ENCODE data around the gene TNFRSF1B.

Gene TNFRSF1B

DNA sequence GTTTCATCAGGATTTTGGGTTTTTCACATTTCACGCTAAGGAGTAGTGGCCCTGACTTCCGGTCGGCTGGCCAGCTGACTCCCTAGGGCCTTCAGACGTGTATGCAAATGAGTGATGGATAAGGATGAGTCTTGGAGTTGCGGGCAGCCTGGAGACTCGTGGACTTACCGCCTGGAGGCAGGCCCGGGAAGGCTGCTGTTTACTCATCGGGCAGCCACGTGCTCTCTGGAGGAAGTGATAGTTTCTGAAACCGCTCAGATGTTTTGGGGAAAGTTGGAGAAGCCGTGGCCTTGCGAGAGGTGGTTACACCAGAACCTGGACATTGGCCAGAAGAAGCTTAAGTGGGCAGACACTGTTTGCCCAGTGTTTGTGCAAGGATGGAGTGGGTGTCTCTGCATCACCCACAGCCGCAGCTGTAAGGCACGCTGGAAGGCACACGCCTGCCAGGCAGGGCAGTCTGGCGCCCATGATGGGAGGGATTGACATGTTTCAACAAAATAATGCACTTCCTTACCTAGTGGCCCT lies 23.1 kb upstream of the TNFRSF1B start:
- no peaks in the 10 kb centered on the region for H3K9me3 ChIP-seq (replicated peaks; ENCODE audit: low read length)
- H3K36me3 ChIP-seq (ENCODE audit: insufficient read depth, low read length) = no peaks in the 10 kb centered on the region
- H3K27me3 ChIP-seq (ENCODE audit: control insufficient read depth, insufficient read depth, low read length) = no peaks in the 10 kb centered on the region
- H3K4me1 ChIP-seq (ENCODE audit: control insufficient read depth, insufficient read depth, low read length) = peaks cover 33% of the 10 kb centered on the region
- no peak overlapping the region for H3K4me3 ChIP-seq (ENCODE audit: low read length)
- H3K4me2 ChIP-seq (ENCODE audit: low read length) = peak overlapping the region; percentile 15
- H3K9ac ChIP-seq (ENCODE audit: low read depth, low read length) = peak overlapping the region; percentile 62

DNA sequence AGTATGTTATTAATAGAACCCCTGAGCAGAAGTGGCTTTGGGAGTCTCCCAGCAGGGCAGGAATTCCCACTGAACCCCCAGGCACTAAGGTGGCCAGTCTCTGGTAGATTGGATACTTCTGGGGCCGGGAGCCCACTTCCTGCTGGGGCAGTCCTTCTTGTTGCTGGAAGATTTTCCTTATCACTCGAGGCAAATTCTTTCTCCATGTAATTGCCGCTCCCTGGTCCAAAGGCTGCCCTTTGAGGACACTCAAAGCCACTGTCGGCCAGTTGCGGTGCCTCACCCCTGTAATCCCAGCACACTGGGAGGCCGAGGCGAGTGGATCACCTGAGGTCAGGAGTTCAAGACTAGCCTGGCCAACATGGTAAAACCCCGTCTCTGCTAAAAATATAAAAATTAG lies 22.6 kb upstream of the TNFRSF1B start:
- Histone ChIP-seq H3K9me3 (replicated peaks; ENCODE audit: low read length) (no peaks in the 10 kb centered on the region), H3K27me3 (ENCODE audit: control insufficient read depth, insufficient read depth, low read length) (no peaks in the 10 kb centered on the region), H3K4me2 (ENCODE audit: low read length) (peak overlapping the region; percentile 15), H3K4me1 (ENCODE audit: control insufficient read depth, insufficient read depth, low read length) (peaks cover 33% of the 10 kb centered on the region), H3K4me3 (ENCODE audit: low read length) (no peak overlapping the region), H3K36me3 (ENCODE audit: insufficient read depth, low read length) (no peaks in the 10 kb centered on the region), H3K9ac (ENCODE audit: low read depth, low read length) (peak overlapping the region; percentile 62)

DNA sequence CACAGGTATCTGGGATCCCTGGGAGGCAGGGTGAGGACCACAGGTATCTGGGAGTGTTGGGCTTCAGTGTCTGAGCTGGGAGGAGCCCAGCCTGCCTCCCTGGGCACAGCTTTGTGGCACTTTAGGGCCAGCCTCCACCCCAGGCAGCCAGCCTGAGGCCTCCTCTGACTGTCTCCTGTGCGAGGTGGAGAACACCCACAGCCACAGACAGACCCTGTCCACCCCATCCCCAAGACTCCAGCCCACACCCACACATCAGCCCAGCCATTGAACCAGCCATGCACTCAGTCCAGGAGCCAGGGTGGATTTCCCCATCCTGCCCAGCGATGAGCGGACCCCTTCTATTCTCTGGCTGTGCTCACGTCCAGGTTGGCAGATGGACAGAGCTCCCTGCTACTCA lies 21.8 kb upstream of the TNFRSF1B start:
- H3K9ac ChIP-seq (ENCODE audit: low read depth, low read length) = no peak overlapping the region
- H3K27me3 ChIP-seq (ENCODE audit: control insufficient read depth, insufficient read depth, low read length) = no peaks in the 10 kb centered on the region
- peaks cover 33% of the 10 kb centered on the region for H3K4me1 ChIP-seq (ENCODE audit: control insufficient read depth, insufficient read depth, low read length)
- no peak overlapping the region for H3K4me2 ChIP-seq (ENCODE audit: low read length)
- H3K4me3 ChIP-seq (ENCODE audit: low read length) = no peak overlapping the region
- no peaks in the 10 kb centered on the region for H3K36me3 ChIP-seq (ENCODE audit: insufficient read depth, low read length)
- H3K9me3 ChIP-seq (replicated peaks; ENCODE audit: low read length) = no peaks in the 10 kb centered on the region

DNA sequence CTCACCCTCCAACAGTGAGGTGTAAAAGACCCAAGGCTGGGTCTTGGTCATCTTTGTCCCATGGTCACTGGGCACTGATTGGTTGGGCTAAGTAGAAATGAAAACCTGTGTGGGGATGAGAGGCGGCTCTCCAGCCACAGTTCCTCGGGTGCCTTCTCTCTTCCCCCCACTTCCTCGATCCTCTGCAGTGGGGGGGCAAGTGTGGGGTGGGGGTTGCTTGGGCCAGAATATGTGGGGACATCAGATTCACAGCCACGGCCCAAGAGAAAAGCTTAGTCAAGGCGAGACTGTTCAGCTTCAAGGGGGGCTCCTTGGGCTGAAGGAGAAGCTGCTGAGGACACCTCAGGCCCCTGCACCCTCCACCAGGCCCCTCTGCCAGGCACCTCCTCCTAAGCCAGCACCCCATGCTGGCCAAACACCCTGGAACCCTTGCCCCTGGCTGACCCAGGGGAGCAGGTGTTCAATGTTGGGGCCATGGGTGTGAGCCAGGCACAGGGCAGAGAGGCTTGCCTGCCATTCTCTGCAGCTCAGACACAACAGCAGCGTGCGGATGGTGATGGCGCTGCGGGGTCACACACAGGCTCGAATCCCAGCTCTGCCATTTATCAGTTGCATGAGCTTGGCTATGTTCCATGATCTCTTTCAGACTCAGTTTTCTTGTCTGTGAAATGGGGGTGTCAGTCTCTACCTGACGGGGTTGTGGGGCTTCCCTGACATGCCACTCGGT lies 21.0 kb upstream of the TNFRSF1B start:
- no peaks in the 10 kb centered on the region for H3K36me3 ChIP-seq (ENCODE audit: insufficient read depth, low read length)

DNA sequence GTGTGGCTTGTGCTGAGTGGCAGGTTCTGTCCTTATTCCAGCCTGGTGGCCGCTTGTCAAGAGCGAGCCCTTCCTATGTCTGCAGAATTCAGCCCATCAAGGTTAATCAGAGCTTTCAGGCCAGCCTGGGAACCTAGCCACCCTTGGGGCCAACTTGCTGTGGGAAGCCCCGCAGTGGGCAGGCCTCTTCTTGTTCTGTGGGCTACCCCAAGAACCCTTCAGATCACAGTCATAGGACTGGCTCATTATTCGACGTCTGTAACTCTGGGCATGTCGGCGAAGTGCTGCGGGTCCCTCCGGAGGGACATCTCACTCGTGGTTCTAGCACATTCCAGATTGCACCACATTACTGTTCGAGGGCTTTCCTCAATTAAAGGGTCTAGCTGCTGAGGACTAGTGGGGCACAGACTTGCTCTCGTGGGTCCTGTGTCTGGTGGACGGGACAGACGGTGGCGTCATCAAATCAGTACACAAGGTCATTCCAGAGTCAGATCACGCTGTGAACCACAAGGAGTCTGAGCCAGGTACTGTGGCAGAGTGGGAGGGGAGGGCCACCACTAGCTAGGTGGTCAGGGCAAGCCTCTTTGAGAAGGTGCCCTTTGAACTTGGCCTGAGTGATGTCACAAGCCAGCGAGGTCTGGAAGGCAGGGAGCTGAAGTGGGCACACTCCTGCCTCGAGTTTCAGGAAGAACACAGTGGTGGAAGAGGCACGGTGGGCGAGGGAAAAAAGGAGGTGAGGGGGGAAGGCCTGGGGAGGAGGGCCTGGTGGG lies 20.3 kb upstream of the TNFRSF1B start:
- Histone ChIP-seq H3K9ac (ENCODE audit: low read depth, low read length) (no peak overlapping the region), H3K4me1 (ENCODE audit: control insufficient read depth, insufficient read depth, low read length) (peaks cover 33% of the 10 kb centered on the region), H3K36me3 (ENCODE audit: insufficient read depth, low read length) (no peaks in the 10 kb centered on the region), H3K27me3 (ENCODE audit: control insufficient read depth, insufficient read depth, low read length) (no peaks in the 10 kb centered on the region), H3K4me2 (ENCODE audit: low read length) (no peak overlapping the region), H3K4me3 (ENCODE audit: low read length) (no peak overlapping the region), H3K9me3 (replicated peaks; ENCODE audit: low read length) (no peaks in the 10 kb centered on the region)

More for the DNA sequence above, 21.0 kb upstream of the TNFRSF1B start:
- H3K27me3 ChIP-seq (ENCODE audit: control insufficient read depth, insufficient read depth, low read length) = no peaks in the 10 kb centered on the region
- no peak overlapping the region for H3K9ac ChIP-seq (ENCODE audit: low read depth, low read length)
- no peak overlapping the region for H3K4me2 ChIP-seq (ENCODE audit: low read length)
- peaks cover 33% of the 10 kb centered on the region for H3K4me1 ChIP-seq (ENCODE audit: control insufficient read depth, insufficient read depth, low read length)
- H3K4me3 ChIP-seq (ENCODE audit: low read length) = no peak overlapping the region
- H3K9me3 ChIP-seq (replicated peaks; ENCODE audit: low read length) = no peaks in the 10 kb centered on the region

DNA sequence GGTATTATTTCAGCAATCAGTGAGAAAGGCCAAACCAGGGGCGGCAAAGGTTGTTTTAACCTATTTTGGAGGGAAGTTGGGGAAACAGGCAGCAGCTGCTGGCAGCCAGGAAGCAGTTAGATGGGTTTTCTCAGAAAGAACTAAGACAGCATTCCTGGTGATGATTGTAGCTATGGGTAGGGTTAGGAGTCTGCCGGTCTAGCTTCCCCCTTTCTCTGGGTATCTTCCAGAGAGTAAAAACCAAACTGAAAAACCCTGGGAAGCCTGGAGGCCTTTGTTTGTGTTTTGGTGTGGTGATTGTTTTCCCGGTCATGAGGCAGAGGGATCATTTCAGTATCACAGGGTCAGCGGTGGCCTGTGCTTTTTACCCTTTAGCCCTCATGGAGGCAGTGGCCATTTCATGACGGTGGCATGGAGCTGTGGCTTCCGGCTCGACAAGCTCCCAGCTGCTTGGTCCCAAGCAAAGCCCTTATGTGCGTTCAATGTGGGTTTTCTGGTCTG lies 19.5 kb upstream of the TNFRSF1B start:
- no peaks in the 10 kb centered on the region for H3K9me3 ChIP-seq (replicated peaks; ENCODE audit: low read length)
- H3K4me1 ChIP-seq (ENCODE audit: control insufficient read depth, insufficient read depth, low read length) = peaks cover 33% of the 10 kb centered on the region
- no peaks in the 10 kb centered on the region for H3K36me3 ChIP-seq (ENCODE audit: insufficient read depth, low read length)
- H3K4me2 ChIP-seq (ENCODE audit: low read length) = no peak overlapping the region
- no peak overlapping the region for H3K4me3 ChIP-seq (ENCODE audit: low read length)
- no peaks in the 10 kb centered on the region for H3K27me3 ChIP-seq (ENCODE audit: control insufficient read depth, insufficient read depth, low read length)
- no peak overlapping the region for H3K9ac ChIP-seq (ENCODE audit: low read depth, low read length)

DNA sequence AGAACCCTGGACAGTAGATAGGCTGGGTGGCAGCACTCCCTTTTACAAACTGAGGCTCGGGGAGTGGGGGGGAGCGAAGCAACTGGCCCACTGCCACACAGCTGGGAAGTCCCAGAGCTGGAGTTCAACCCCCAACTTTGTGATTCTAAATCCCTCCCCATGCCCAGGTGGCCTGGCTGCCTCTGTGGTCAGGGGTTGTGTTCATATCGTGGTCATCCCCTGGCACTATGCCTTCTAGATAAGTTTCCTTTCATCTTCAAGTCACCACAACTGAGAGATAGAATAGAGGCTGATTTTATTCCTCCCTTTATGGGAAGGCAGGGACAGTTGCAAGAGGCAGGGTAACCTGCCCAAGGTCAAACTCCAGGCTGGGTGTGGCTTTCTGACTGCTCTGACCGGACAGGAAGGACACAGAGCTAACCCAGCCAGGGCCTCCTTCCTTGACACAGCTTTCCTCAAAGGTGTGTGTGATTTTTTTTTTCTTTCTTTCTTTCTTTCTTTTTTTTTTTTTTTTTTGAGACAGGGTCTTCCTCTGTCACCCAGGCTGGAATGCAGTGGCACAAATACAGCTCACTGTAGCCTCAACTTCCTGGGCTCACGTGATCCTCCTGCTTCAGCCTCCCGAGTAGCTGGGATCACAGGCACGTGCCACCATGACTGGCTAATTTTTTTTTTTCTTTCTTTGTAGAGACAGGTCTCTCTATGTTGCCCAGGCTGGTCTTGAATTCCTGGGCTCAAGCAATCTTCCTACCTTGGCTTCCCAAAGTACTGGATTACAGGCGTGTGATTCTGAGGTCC lies 18.4 kb upstream of the TNFRSF1B start:
- Histone ChIP-seq H3K4me2 (ENCODE audit: low read length) (no peak overlapping the region), H3K4me1 (ENCODE audit: control insufficient read depth, insufficient read depth, low read length) (peaks cover 36% of the 10 kb centered on the region), H3K9ac (ENCODE audit: low read depth, low read length) (no peak overlapping the region), H3K36me3 (ENCODE audit: insufficient read depth, low read length) (no peaks in the 10 kb centered on the region), H3K27me3 (ENCODE audit: control insufficient read depth, insufficient read depth, low read length) (no peaks in the 10 kb centered on the region), H3K9me3 (replicated peaks; ENCODE audit: low read length) (no peaks in the 10 kb centered on the region), H3K4me3 (ENCODE audit: low read length) (no peak overlapping the region)

DNA sequence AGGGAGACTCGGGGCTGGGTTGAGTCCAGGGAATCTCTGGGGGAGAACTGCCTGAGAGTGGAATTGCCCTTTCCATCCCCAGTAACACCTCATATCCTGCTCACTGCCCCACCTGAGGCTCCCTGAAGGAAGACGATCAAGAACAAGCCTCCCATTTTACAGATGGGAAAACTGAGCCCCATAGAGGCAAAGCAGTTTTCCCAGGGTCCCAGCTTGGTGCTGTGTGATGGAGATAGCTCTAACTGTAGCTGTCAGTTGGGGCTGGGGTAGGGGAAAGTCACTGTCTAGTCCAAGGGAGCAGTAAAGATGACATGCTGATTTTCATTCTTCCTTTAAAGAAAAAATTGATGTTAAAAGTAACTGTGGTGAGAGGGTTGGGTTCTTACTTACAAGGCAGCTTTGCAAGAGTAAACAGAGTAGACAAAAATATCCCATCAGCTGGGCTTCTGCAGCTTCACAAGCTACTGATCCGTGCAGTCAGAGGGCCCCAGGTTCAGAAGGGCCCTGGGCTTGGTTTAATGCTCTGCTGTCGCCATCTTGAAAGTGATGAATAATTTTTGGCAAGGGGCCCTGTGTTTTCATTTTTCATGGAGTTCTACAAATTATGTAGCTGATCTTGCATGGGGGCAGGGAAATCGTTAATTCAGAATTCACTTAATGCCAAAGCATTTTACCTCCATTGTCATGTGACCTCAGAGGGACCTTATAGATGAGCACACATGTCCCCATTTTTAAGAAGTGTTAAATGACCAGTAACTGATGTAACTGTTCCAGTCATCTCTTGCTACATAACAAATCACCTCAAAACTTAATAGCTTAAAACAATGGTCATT lies 17.6 kb upstream of the TNFRSF1B start:
- no peak overlapping the region for H3K4me2 ChIP-seq (ENCODE audit: low read length)
- no peak overlapping the region for H3K9ac ChIP-seq (ENCODE audit: low read depth, low read length)
- no peaks in the 10 kb centered on the region for H3K9me3 ChIP-seq (replicated peaks; ENCODE audit: low read length)
- H3K4me1 ChIP-seq (ENCODE audit: control insufficient read depth, insufficient read depth, low read length) = peaks cover 37% of the 10 kb centered on the region
- no peak overlapping the region for H3K4me3 ChIP-seq (ENCODE audit: low read length)
- H3K36me3 ChIP-seq (ENCODE audit: insufficient read depth, low read length) = no peaks in the 10 kb centered on the region
- no peaks in the 10 kb centered on the region for H3K27me3 ChIP-seq (ENCODE audit: control insufficient read depth, insufficient read depth, low read length)

DNA sequence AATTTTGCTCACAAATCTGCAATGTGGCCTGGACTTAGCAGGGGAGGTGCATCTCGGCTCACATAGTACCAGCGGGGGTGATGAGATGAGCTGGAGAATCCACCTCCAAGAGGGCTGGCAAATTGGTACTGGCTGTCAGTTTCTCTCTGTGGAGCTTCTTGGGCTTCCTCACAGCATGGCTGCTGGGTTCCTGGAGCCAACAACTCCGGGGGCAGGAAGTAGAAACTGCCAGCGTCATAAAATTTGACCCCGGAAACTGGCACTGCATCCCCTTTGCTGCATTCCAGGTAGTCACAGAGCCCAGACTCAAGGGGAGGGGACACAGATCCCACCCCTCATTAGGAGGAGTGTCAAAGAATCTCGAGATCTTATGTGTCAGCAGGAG lies 17.0 kb upstream of the TNFRSF1B start:
- Histone ChIP-seq H3K4me1 (ENCODE audit: control insufficient read depth, insufficient read depth, low read length) (peaks cover 33% of the 10 kb centered on the region), H3K27me3 (ENCODE audit: control insufficient read depth, insufficient read depth, low read length) (no peaks in the 10 kb centered on the region), H3K9ac (ENCODE audit: low read depth, low read length) (no peak overlapping the region), H3K36me3 (ENCODE audit: insufficient read depth, low read length) (no peaks in the 10 kb centered on the region), H3K9me3 (replicated peaks; ENCODE audit: low read length) (no peaks in the 10 kb centered on the region), H3K4me2 (ENCODE audit: low read length) (no peak overlapping the region), H3K4me3 (ENCODE audit: low read length) (no peak overlapping the region)

DNA sequence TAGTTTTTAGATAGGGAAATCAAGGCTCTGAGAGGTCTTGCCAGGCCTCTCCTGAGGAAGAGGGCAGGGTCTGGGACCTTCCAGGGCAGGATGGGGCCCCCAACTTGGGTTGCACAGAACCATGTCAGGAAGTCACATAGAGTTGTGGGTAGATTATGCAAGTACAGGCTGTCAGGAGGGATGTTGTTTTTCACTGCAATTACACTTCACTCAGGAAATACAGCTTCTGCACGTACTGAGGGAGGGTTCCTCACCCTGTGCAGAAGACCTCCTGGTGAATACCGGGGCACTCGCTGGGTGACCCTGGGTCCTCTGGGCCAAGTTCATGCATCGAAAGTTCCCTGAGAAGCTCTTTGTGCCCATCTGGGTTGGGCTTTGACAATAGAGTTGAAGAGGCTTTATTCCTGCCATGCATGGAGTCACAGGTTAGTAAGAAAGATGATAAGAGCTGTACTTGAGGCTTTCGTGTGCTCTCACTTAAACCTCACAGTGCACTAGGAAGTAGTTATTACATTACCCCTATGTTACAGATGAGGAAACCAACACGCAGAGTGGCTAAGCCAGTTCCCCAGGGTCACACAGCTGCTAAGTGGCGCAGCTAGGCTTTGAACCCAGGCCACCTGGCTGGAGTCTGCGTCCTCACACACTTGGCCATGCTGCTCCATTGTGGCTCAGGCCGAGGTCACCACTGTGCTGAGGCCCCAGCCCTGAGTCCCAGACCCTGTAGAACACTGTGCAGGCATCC lies 16.2 kb upstream of the TNFRSF1B start:
- peaks cover 29% of the 10 kb centered on the region for H3K4me1 ChIP-seq (ENCODE audit: control insufficient read depth, insufficient read depth, low read length)
- no peaks in the 10 kb centered on the region for H3K36me3 ChIP-seq (ENCODE audit: insufficient read depth, low read length)
- no peak overlapping the region for H3K9ac ChIP-seq (ENCODE audit: low read depth, low read length)
- no peaks in the 10 kb centered on the region for H3K27me3 ChIP-seq (ENCODE audit: control insufficient read depth, insufficient read depth, low read length)
- no peak overlapping the region for H3K4me2 ChIP-seq (ENCODE audit: low read length)
- H3K9me3 ChIP-seq (replicated peaks; ENCODE audit: low read length) = no peaks in the 10 kb centered on the region
- no peak overlapping the region for H3K4me3 ChIP-seq (ENCODE audit: low read length)
